H1 (cell line): ENCODE data around the gene SPDYE16. TPM values are rescaled to one million over a fixed set of nuclear protein-coding genes. Genes with fewer than 3 reads are reported as not detected.
"Not testable (repeated sequence)": the region's sequence is repeated elsewhere in the genome, so short reads cannot be mapped to it uniquely, and the experiment has no call there.

Experiments used
- CTCF ChIA-PET: fragments of 300-600 bp; sonication (Branson Sonifier 250); formaldehyde crosslinking; loops from one replicate; lab custom pipeline; 2021; ENCODE audit not compliant: partially characterized antibody; lab: Charles Lee
- POLR2A ChIA-PET: fragments of 300-600 bp; sonication (Branson Sonifier 250); formaldehyde crosslinking; loops from one replicate; lab custom pipeline; 2021; ENCODE audit warnings: inconsistent platforms; ENCODE audit not compliant: partially characterized antibody; lab: Charles Lee
- DNase-seq, 2 experiments: peaks; one replicate each; pipeline versions ENCODE4 v3.0.0 to v3.0.0-alpha.2; 2010 to 2022; ENCODE audit warnings: low spot score in 2 of 2, low read depth in 1 of 2, mixed read lengths in 1 of 2
- FAIRE-seq: peaks from 2 replicates; lab custom pipeline; 2011; peaks lifted over from hg19 to GRCh38; lab: Jason Lieb, UNC
- H2AFZ ChIP-seq: 2 replicates; pipeline ENCODE4 v1.8.1; 2012; ENCODE audit warnings: low read length, inconsistent platforms
- H2AK5ac ChIP-seq: 2 replicates; pipeline ENCODE4 v1.6.1; 2013; ENCODE audit warnings: low read depth, low read length
- H2BK120ac ChIP-seq: replicated peaks from 2 replicates; pipeline ENCODE3; 2013; ENCODE audit warnings: low read depth, low read length, inconsistent platforms
- H2BK12ac ChIP-seq: 2 replicates; pipeline ENCODE4 v1.6.1; 2013; ENCODE audit warnings: low read depth, low read length
- H2BK15ac ChIP-seq: 2 replicates; pipeline ENCODE4 v1.6.1; 2013; ENCODE audit warnings: low read length
- H2BK20ac ChIP-seq: 2 replicates; pipeline ENCODE4 v1.6.1; 2013; ENCODE audit warnings: low read length
- H2BK5ac ChIP-seq: 2 replicates; pipeline ENCODE4 v1.6.1; 2013; ENCODE audit warnings: low read depth, low read length
- H3K14ac ChIP-seq: 2 replicates; pipeline ENCODE4 v1.6.1; 2013; ENCODE audit warnings: inconsistent platforms; ENCODE audit not compliant: insufficient read length
- H3K18ac ChIP-seq: 2 replicates; pipeline ENCODE4 v1.6.1; 2013; ENCODE audit warnings: low read length; ENCODE audit errors: extremely low read depth
- H3K23ac ChIP-seq: 2 replicates; pipeline ENCODE4 v1.6.1; 2013; ENCODE audit warnings: inconsistent platforms; ENCODE audit not compliant: insufficient read length
- H3K23me2 ChIP-seq: 2 replicates; pipeline ENCODE4 v1.6.1; 2013; ENCODE audit warnings: low read depth, low read length
- H3K27ac ChIP-seq: 2 replicates; pipeline ENCODE4 v1.6.1; 2011; ENCODE audit warnings: low read depth, low read length, inconsistent platforms
- H3K27me3 ChIP-seq, 4 experiments: replicated peaks in 1 of 4; 1 replicate in 1 of 4; 2 replicates in 3 of 4; pipeline versions ENCODE4 v1.6.1 to v1.8.1; 2011 to 2013; ENCODE audit warnings: low read length in 3 of 4, mild to moderate bottlenecking in 3 of 4, inconsistent platforms in 2 of 4, mixed read lengths in 2 of 4, moderate library complexity in 1 of 4; ENCODE audit not compliant: control insufficient read depth in 3 of 4, insufficient read depth in 3 of 4; ENCODE audit errors: extremely low read depth in 1 of 4
- H3K36me3 ChIP-seq, 4 experiments: 2 replicates each; pipeline versions ENCODE4 v1.6.1 to v1.8.1; 2011 to 2013; ENCODE audit warnings: mild to moderate bottlenecking in 4 of 4, low read length in 3 of 4, moderate library complexity in 2 of 4, control low read depth in 1 of 4, inconsistent platforms in 1 of 4; ENCODE audit not compliant: insufficient read depth in 4 of 4, control insufficient read depth in 2 of 4
- H3K4ac ChIP-seq: replicated peaks from 2 replicates; pipeline ENCODE3; 2013; ENCODE audit warnings: low read length, low read depth, mixed read lengths, inconsistent platforms; ENCODE audit not compliant: insufficient read length
- H3K4me1 ChIP-seq, 4 experiments: replicated peaks in 1 of 4; 1 replicate in 1 of 4; 2 replicates in 3 of 4; pipeline versions ENCODE4 v1.6.1 to v1.8.1; 2011 to 2013; ENCODE audit warnings: low read length in 3 of 4, inconsistent platforms in 2 of 4, mixed read lengths in 1 of 4; ENCODE audit not compliant: insufficient read depth in 4 of 4, control insufficient read depth in 3 of 4
- H3K4me2 ChIP-seq, 2 experiments: 2 replicates each; pipeline versions ENCODE4 v1.6.1 to v1.8.1; 2011 to 2013; ENCODE audit warnings: low read depth in 2 of 2, low read length in 2 of 2, control low read depth in 1 of 2, inconsistent platforms in 1 of 2, mild to moderate bottlenecking in 1 of 2; ENCODE audit not compliant: insufficient read depth in 1 of 2
- H3K4me3 ChIP-seq, 4 experiments: fragments of 200-600, 300-600 bp in 1 of 4; sonication (generic), shearing (Covaris generic), sonication (Bioruptor Twin) in 1 of 4; 2 replicates each; pipeline versions ENCODE4 v1.5.1 to v1.8.1; 2011 to 2016; ENCODE audit warnings: low read length in 4 of 4, low read depth in 3 of 4, control low read depth in 2 of 4, inconsistent platforms in 2 of 4, mild to moderate bottlenecking in 2 of 4, mixed read lengths in 1 of 4, moderate library complexity in 1 of 4; ENCODE audit not compliant: insufficient read depth in 2 of 4; ENCODE audit errors: extremely low read depth in 1 of 4
- H3K56ac ChIP-seq: replicated peaks from 2 replicates; pipeline ENCODE3; 2013; ENCODE audit warnings: low read depth, mild to moderate bottlenecking, mixed read lengths, low read length, inconsistent platforms; ENCODE audit not compliant: insufficient read length
- H3K79me1 ChIP-seq: 2 replicates; pipeline ENCODE4 v1.6.1; 2013; ENCODE audit warnings: low read depth, low read length, control low read depth
- H3K79me2 ChIP-seq, 2 experiments: 2 replicates each; pipeline versions ENCODE4 v1.6.1 to v1.8.1; 2012 to 2013; ENCODE audit warnings: low read length in 2 of 2, mild to moderate bottlenecking in 2 of 2, inconsistent platforms in 1 of 2; ENCODE audit not compliant: insufficient read depth in 2 of 2, control insufficient read depth in 1 of 2
- H3K9ac ChIP-seq, 4 experiments: replicated peaks in 1 of 4; 1 replicate in 1 of 4; 2 replicates in 3 of 4; pipeline versions ENCODE4 v1.6.1 to v1.8.1; 2011 to 2013; ENCODE audit warnings: low read depth in 3 of 4, low read length in 3 of 4, control low read depth in 2 of 4, mild to moderate bottlenecking in 2 of 4, moderate library complexity in 2 of 4, inconsistent platforms in 1 of 4; ENCODE audit errors: extremely low read depth in 1 of 4
- H3K9me3 ChIP-seq, 2 experiments: 2 replicates each; pipeline versions ENCODE4 v1.6.1 to v1.8.1; 2012 to 2013; ENCODE audit warnings: mild to moderate bottlenecking in 2 of 2, moderate library complexity in 2 of 2, control low read depth in 1 of 2, inconsistent platforms in 1 of 2, low read depth in 1 of 2, low read length in 1 of 2, mixed read lengths in 1 of 2; ENCODE audit not compliant: insufficient read depth in 2 of 2
- H4K20me1 ChIP-seq, 2 experiments: replicated peaks in 1 of 2; 2 replicates each; pipeline versions ENCODE3 to v1.8.1; 2011 to 2013; ENCODE audit warnings: inconsistent platforms in 2 of 2, low read length in 2 of 2, mild to moderate bottlenecking in 1 of 2; ENCODE audit not compliant: insufficient read depth in 2 of 2, control insufficient read depth in 1 of 2
- H4K5ac ChIP-seq: 2 replicates; pipeline ENCODE4 v1.6.1; 2013; ENCODE audit warnings: low read length, low read depth, mixed read lengths, inconsistent platforms; ENCODE audit not compliant: insufficient read length
- H4K8ac ChIP-seq: 2 replicates; pipeline ENCODE4 v1.8.0; 2013; ENCODE audit warnings: mild to moderate bottlenecking, moderate library complexity, low read length, inconsistent platforms; ENCODE audit not compliant: insufficient read depth; ENCODE audit errors: extremely low read depth
- H4K91ac ChIP-seq: replicated peaks from 2 replicates; pipeline ENCODE3; 2013; ENCODE audit warnings: low read length, mixed read lengths, inconsistent platforms; ENCODE audit not compliant: insufficient read length
- WGBS, 2 experiments: shearing (Covaris generic) in 1 of 2; methylation state at CpG; one replicate each; pipeline versions ENCODE4 v1.1.6 to v1.1.7; 2013 to 2015; ENCODE audit warnings: low lambda C conversion rate in 2 of 2, mixed read lengths in 2 of 2, inconsistent platforms in 1 of 2, low coverage in 1 of 2, missing lambda C conversion rate in 1 of 2; ENCODE audit not compliant: insufficient replicate concordance in 2 of 2, insufficient coverage in 1 of 2, insufficient read length in 1 of 2; ENCODE audit errors: extremely low coverage in 1 of 2, missing lambda C conversion rate in 1 of 2; 5-methylcytosine and 5-hydroxymethylcytosine counted together
- polyA plus RNA-seq, 7 experiments: library from polyadenylated mRNA; depleted of rRNA in 3 of 7; stranded (reverse) in 5 of 7; unstranded in 2 of 7; fragments of >200 nt in 5 of 7; fragments of 200-250 nt in 2 of 7; gene quantifications; 1 replicate in 5 of 7; 2 replicates in 1 of 7; 4 replicates in 1 of 7; pipeline versions ENCODE4 v1.2.1 to v1.2.3, GENCODE V29; 2011 to 2013; ENCODE audit warnings: missing spikeins in 2 of 7, mixed read lengths in 2 of 7
- total RNA-seq: library from RNA; stranded (reverse); fragmentation: NEBNext Ultra II Directional; extraction: Animal tissue kit (Norgen Biotek cat#: 25700); gene quantifications from 2 replicates; pipeline ENCODE4 v1.2.1, GENCODE V29; 2021

Gene SPDYE16
- total and polyA plus RNA-seq, 2 of the 8 experiments (the other 6 are each of a cell fraction or from before 2014, with no cell fraction given) = not detected

GRCh38 chr7:76485822-76486610, 57.1 kb downstream of the SPDYE16 start:
- H3K18ac ChIP-seq, H3K4ac ChIP-seq, H4K91ac ChIP-seq, H2AK5ac ChIP-seq, H4K8ac ChIP-seq, H3K4me2 ChIP-seq, H3K9ac ChIP-seq, H2AFZ ChIP-seq, H2BK12ac ChIP-seq, H2BK5ac ChIP-seq, H3K23me2 ChIP-seq, H3K27ac ChIP-seq, H4K20me1 ChIP-seq, H3K27me3 ChIP-seq, H2BK15ac ChIP-seq, CTCF ChIA-PET, H3K56ac ChIP-seq, H3K9me3 ChIP-seq, H2BK20ac ChIP-seq, POLR2A ChIA-PET, H3K4me1 ChIP-seq, H3K79me1 ChIP-seq, H3K23ac ChIP-seq, H4K5ac ChIP-seq, H2BK120ac ChIP-seq, H3K4me3 ChIP-seq, H3K14ac ChIP-seq, H3K79me2 ChIP-seq: not testable (repeated sequence)
- 41% methylated on average over 5 of the region's 20 CpGs; no CpG with 5 or more reads in 1 of the 2 experiments for WGBS, 2 experiments
- FAIRE-seq (peak; percentile 72), DNase-seq (peak in 1 of 2 experiments; percentile 59)
- peaks cover 0 to 11% (median 3%) of the 10 kb centered on the region in 4 experiments; a peak in 2 of 8 replicates for H3K36me3 ChIP-seq

- H4K91ac ChIP-seq, POLR2A ChIA-PET, H2BK120ac ChIP-seq, H3K9me3 ChIP-seq, FAIRE-seq, H2BK12ac ChIP-seq, H3K18ac ChIP-seq, H4K20me1 ChIP-seq, H2AK5ac ChIP-seq, H3K27me3 ChIP-seq, H3K14ac ChIP-seq, H3K56ac ChIP-seq, H2BK5ac ChIP-seq, H4K8ac ChIP-seq, H3K23me2 ChIP-seq, H3K4me1 ChIP-seq, H3K79me1 ChIP-seq, H4K5ac ChIP-seq, H3K27ac ChIP-seq, H3K4ac ChIP-seq, H3K79me2 ChIP-seq, H3K4me3 ChIP-seq, H2BK20ac ChIP-seq, H3K9ac ChIP-seq, H2BK15ac ChIP-seq, H2AFZ ChIP-seq, CTCF ChIA-PET, H3K23ac ChIP-seq, DNase-seq, H3K4me2 ChIP-seq: not testable (repeated sequence)
- WGBS, 2 experiments = 60% methylated on average over 2 of the region's 12 CpGs; no CpG with 5 or more reads in 1 of the 2 experiments
- H3K36me3 ChIP-seq = peaks cover 0 to 11% (median 3%) of the 10 kb centered on the region in 4 experiments; a peak in 2 of 8 replicates
These were observed 58.6 kb downstream of the SPDYE16 start for GRCh38 chr7:76484456-76484855.
